SHP77 (cell line): Measurements from ENCODE around the gene ZFYVE27.
"Not testable (repeated sequence)": the region's sequence is repeated elsewhere in the genome, so short reads cannot be mapped to it uniquely, and the experiment has no call there.

Experiments used
- DNase-seq, 2 experiments: peaks; one replicate each; lab custom pipeline; 2025; lab: John Stamatoyannopoulos, UW

The ZFYVE27 gene, protein sequence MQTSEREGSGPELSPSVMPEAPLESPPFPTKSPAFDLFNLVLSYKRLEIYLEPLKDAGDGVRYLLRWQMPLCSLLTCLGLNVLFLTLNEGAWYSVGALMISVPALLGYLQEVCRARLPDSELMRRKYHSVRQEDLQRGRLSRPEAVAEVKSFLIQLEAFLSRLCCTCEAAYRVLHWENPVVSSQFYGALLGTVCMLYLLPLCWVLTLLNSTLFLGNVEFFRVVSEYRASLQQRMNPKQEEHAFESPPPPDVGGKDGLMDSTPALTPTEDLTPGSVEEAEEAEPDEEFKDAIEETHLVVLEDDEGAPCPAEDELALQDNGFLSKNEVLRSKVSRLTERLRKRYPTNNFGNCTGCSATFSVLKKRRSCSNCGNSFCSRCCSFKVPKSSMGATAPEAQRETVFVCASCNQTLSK

DNA sequence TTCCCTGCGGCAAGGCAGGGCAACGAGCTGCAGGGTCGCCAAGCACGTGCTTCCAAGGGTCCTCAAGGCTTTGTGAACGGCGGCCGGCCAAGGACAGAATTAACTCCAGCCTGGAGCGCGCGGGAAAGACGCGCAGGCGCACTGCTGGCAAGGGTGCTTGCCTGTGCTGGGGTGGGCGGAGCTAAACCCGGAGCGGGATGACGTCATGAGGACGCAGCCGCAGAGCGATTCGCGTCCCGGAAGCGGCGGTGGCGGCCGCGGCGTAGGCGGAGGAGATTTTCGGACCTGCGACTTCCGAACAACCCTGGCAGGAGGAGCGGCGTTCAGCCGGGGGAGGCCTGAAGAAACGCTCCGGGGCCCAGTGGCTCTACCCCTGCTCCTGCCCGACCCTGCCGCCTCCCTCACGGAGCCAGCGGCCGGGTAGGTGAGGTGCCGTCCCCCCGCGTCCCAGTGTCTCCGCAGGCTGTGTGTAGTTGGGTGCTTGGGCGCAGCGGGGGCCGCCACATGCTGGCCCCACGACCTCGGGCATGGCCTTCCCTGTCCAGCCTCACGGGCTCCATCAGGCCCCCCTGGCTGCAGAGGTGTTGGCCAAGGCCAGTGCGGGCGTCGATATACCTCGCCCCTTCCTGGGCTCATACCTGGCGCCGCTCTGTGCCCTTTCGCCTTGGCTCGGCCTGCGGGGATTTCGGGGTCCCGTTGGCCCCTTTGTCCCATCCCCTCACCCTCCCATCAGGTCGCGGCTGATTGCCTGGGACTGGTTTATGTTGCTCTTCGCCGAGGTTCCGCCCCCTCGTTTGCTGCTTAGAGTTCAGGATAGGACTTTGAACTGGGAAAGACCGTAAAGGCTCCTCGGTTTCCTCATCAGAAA is at the start of gene ZFYVE27:
Gene ZFYVE27 (plus strand): TSS at position 227 of the 868 bp plus-strand sequence. CDS start 1,350 bp downstream, outside the sequence.
- peak; percentile 93 for DNase-seq

DNA sequence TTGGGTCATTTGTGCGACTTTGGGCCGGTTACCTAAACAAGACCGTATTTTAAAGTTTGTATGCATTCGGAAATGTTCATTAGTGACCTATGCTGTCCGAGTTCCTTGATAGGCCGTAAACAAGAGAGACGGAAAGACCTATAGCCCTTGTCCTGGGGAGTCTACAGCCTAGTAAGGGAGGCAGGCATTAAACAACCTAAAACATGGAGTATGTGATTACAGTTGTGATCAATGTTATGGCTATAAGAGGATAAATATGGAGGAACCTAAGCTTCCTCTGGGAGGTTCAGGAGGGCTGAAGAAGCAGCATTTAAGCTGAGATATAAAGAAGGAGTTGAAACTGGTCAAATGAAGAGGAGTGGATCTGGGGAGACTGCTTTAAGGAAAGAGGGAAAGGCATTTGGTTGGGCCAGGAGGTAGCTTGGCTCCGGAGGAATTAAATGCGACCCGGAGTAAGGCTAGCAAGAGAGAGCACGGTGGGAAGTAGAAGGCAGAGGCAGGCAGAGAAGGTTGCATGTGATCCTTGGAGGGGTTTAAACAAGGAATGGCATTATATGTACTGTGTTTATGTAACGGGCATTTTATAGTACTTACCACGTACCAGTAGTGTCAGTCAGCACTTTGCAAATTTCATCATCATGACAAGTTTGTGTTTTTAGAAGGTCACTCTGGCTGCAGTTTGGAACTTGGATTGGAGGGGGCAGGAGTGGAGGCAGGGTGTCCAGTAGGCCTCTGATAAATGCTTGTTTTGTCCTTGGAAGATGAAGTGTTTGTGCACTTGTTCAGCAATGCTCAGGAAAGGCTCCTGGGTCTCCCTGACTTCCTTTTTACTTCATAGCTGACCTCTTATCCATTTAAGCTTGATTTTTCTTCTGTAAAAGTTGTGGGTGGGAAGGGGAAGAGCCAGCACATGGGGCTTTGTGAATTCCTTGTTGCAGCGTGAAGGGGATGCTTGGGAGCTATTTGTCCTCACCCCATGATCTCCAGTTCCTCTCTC is 48.8 kb upstream of the ZFYVE27 start:
- DNase-seq, result peak in 1 of 2 experiments; percentile 10

DNA sequence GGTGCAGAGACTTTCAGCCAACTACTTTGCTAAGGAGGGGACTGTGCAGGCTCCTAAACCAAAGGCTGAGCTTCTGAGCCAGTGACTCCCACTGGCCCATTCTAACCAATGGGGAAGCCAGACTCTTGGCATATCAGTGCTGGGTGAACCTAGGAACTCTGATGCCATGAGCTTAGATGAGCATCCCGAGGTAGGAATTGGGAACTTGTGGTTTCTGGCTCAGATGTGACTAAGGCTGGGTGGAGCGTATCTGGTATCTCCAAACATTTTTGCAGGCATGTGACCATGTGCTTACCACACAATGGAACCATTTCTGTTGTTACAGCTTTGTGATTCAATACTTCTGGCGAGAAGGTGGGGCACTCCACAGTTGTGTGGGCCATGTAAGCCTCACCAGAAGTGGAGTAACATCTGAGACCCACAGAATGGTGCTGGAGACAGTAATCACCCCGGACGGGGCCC is 47.3 kb upstream of the ZFYVE27 start:
- DNase-seq, result no peak

DNA sequence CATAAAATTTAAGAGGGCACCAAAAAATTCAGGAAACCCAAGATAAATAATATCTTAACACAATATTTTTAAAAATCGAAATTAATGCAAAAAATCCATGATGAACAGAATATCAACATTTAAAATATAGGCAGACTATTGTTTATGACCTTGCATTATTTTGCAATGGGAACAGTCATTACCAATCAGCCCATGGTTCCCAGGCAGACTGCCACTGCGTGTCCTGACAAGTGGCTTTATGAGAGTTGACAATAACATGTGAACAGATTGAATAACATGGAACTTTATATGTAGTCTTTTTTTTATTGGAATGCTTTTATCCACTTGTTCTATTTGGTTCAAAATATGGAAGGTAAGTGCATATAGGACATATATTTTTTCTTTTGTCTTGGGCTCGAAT is 46.8 kb upstream of the ZFYVE27 start:
- no peak for DNase-seq

DNA sequence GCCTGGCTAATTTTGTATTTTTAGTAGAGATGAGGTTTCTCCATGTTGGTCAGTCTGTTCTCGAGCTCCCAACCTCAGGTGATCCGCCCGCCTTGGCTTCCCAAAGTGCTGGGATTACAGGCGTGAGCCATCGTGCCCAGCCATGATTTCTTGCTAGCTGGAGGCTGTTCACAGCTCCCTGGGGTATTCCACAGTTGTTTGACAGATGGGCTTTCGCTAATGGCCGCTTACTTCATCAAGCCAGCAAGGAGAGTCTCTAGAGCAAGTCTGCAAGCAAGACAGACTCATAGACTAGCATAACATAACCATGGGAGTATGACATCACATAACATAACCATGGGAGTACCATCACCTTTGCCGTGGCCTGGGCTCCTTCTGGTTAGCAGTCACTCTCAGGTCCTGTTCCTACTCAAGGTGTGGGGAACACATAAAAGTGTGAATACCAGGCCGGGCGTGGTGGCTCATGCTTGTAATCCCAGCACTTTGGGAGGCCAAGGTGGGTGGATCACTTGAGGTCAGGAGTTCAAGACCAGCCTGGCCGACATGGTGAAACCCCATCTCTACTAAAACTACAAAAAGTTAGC is 38.8 kb upstream of the ZFYVE27 start:
- DNase-seq, result not testable (repeated sequence)

DNA sequence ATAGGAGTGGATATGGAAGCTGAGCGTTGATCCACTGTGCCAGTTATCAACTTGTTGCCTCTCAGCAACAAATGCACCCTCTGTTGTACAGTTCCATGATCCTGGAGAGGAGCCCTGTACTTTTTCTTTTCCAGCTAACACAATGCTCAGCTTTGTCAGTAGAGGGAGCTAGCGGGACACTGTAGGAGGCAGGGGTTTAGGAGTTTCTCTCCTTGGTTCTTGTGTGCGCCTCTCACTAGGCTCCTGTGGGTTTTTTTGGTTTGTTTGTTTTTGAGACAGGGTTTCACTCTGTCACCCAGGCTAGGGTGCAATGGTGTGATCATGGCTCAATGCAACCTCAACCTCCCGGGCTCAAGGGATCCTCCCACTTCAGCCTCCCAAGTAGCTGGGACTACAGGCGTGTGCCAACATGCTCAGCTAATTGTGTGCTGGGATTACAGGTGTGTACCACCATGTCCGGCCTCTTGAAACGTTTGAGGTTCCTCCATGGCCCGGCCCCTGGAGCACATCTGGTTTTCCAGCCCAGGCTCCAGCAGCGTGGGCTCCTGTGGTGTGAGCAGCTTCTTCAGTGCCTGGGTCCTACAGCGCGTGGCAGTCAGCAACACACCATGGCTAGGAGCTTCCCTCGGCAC is 35.4 kb upstream of the ZFYVE27 start:
- DNase-seq, result peak; percentile 58 to 62

DNA sequence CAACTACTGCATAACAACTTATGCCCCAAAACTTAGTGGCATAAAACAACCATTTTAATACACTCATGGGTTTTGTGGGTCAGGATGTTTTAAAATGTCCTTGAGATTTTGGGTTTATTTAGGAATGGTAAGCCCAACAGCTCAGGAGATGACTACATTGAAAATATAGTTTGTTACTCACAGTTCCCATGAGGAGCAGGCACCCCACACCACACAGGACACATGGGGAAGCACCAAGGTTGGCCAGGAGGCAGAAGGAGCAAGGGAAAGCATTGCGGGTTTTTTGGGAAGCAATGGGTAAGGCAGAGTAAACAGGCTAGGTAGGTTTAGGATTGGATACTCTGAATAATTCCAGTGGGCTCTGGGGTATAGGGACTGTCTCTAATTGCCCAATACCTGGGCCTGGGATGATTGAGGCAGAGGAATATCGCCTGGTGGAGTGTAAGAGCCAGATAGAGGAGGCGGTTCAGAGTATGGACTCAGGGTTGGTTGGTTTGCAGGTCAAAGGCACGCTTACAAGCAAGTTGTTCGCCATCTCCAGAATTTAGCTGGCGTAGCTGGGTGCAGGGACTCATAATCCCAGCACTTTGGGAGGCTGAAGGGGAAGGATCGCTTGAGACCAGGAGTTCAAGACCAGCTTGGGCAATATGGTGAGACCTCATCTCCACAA is 33.4 kb upstream of the ZFYVE27 start:
- no peak for DNase-seq

DNA sequence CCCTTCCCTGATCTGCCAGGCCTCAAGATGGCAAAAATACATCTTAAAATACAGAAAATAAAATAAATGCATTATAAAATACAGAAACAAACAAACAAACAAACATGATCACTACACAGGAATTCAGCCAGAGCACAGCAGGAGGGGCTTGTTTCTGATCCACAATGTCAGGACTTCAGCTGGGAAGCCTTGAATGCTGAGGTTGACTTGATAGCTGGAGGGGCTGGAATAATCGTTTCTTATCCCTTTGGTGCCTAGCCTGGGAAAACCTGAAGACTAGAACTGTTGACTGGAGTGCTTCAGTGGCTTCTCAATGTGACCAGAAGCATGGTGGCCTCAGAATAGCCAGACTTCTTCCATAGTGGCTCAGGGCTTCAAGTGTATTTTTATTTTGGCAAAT is 32.6 kb upstream of the ZFYVE27 start:
- DNase-seq, result no peak

DNA sequence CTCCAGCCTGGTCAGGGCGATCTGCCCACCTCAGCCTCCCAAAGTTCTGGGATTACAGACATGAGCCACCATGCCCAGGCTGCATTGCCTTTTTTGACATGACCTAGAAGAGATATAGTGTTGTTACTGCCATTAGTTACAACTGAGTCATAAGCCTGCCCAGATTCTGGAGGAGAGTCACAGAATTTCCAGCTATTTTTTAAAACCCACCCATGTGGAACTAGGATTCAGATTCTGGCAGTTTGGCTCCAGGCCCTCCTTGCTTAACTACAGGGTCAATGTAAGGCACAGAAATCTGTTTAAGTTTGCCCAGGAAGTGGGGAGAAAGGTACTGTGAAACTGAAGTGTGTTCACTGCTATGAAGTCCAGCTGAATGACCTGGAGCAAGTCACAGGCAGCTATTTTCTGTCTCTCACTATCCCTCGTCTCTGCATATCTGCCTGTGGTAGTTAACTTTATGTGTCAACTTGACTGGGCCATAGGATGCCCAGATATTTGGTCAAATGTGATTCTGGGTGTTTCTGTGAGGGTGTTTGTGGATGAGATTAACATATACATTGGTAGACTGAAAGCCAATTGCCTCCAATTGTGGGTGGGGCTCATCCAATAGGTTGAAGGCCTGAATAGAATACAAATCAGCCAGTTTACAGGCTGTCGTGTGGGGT is 31.8 kb upstream of the ZFYVE27 start:
- no peak for DNase-seq

DNA sequence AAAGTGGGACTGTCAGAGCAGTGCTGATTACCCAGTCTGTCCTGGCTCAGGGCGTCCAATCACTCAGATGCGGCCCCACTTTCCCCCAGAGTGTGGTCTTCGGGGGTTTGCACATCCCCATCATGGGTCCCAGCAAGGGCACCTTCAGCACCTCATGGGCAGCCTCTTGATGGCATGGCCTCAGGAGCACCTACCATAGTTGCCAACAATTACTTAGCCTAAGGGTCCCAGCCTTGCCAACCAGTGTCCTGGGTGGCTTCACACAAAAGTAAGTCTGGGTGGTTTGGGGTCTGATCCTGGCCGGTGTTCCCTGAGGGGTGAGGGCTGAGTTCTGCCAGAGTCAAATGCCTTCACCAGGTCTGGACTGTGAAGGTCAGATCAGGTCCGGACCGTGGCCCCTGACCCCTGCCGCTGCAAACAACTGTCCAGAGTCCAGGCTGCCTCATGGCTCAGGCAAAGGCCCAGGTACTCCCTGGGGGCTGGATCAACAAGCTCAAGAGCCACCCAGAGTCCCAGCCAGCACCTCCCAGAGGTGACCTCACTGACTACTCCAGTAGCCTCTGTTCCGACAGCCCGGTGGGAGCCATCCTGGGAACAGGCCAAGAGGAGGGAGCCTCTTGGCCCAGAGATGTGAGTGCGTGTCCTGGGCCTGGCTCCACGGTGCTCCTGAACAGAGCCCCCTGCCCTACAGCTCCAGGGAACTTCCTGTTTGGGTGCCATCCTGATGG is 29.6 kb upstream of the ZFYVE27 start:
- no peak for DNase-seq

DNA sequence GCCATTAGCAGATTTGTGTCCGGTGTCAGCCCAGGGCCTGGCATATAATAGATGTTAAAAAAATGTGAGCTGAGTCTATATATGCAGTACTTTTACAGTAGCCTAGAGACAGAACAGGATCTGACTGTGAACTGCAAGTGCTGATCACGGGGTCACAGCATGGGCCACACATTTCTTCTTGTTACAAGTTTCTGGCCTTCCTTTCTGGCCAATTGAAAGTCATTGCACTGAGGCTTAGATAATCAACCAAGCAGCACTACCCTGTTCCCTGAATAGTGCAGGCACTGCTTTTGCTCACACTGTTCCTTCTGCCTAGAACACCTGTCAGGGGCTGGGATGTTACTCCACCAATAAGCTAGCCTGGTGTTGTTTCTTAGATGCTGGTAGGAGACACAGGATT is 28.8 kb upstream of the ZFYVE27 start:
- DNase-seq, result no peak

DNA sequence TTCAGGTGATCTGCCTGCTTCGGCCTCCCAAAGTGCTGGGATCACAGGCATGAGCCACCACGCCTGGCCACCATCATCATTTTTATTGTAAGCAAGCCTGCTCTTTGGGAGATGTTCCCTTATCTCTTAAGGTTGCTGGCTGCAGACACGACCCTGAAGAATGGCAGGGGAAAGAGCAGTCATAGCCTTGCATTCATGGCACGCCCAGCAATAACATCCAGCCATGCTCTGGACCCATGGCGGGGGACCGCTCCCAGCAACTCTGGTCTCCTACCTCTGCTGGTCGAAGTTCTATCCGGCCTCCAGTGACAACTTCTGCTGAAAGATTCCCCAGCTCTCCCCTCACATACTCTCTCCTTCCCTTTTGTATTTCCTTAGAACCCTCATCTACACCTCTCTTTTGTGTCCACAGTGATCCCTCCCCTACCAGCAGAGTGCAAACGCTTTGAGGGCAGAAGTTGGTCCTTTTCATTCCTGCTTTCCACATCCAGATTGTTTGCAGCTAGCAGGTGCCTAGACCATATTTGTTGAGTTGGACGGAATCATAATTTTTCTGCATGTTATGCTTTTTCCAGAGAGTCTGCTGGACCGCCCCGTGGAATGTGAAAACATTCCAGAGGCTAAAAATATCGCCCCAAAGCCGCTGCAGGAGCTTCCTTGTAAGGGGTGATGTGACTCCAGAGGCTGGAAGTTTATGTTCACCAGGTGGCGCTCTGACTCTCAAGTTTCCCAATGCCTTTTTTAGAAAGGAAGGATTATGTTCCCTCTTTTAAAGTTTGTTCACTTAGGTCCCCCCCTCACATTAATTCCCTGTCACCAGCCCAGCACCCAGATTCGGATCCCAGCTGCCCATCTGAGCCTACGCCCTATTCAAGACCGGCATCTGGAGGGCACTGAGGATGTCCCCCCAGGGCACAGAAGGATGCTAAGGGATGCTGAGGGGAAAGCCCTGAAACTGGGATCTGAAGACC is 27.7 kb upstream of the ZFYVE27 start:
- DNase-seq, result peak in 1 of 2 experiments; percentile 19

DNA sequence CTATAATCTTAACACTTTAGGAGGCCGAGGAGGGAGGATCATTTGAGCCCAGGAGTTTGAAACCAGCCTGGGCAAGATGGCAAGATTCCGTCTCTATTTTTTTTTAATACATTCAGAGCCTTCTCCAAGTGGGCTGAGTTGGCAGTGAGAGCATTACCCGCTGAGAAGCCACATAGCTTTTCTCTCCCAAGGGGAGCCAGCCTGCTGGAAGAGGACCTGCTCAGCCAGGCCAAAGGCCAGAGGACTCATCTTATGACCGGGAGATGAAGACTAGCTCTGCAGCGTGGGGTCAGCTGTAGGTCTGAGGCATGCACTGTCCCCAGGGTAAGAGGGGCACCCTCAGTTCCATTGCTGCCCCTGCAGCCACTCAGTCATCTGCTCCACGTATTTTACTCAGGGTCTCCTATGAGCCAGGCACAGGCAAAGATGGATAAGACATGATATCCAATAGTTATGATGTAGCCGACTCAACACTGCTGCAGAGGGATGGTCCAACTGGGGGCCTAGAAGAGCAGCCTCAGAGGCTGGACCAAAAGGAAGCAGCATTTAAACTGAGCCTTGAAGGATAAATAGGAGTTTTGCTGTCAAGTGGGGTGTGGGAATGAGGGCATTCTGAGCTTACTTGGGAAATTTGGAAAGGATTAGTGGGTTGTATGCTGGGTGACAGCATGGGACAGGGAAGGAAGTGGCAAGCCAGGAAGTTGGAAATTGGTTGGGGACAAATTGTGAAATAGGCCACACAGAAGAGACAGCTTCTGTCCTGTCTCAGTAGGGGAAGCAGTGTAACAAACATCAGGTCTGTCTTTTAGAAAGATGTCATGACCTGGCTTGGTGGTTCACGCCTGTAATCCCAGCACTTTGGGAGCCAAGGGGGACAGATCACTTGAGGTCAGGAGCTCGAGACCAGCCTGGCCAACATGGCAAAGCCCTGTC is 25.0 kb upstream of the ZFYVE27 start:
- no peak for DNase-seq

DNA sequence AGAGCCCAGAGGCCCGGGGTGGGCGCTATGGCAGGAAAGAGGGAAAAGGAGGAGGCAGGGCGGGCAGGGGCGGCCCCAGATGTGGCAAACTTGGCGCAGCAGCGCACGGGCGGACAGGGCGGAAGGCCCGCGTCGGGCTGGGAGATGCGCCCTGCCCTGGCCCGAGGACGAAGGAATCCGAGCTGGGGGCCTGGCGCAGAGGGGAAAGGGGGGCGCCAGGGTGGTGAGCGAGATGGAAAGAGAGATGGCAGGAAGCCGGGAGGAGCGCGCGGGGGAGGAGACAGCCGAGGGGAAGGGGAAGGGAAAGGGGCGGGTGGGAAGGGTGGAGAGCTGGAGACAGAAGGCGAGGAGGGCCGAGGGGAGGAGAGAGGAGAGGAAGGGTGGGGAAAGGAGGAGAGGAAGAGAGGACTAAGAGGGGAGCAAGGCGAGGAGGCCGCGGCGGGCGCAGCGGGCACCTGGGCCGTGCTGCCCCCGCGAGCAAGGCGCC is 23.5 kb upstream of the ZFYVE27 start, which contains the start of gene MARVELD1:
Gene MARVELD1 (plus strand): TSS at position 392 of the 487 bp plus-strand sequence. CDS start 147 bp downstream, outside the sequence.
- DNase-seq, result peak; percentile 12 to 13

DNA sequence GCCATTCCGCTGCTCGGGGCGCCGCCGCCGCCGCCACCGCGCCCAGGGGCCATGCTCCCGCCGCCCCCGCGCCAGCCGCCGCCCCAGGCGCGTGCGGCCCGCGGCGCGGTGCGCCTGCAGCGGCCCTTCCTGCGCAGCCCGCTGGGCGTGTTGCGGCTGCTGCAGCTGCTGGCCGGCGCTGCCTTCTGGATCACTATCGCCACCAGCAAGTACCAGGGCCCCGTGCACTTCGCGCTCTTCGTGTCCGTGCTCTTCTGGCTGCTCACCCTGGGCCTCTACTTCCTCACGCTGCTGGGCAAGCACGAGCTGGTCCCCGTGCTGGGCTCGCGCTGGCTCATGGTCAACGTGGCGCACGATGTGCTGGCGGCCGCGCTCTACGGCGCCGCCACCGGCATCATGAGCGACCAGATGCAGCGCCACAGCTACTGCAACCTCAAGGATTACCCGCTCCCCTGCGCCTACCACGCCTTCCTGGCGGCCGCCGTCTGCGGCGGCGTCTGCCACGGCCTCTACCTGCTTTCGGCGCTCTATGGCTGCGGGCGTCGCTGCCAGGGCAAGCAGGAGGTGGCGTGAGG is 23.0 kb upstream of the ZFYVE27 start:
- peak; percentile 27 to 36 for DNase-seq
